Right lobe of liver (tissue), 6 donors: ENCODE data around the gene MSRB1. TPM values are rescaled to one million over a fixed set of nuclear protein-coding genes. Genes with fewer than 3 reads are reported as not detected.
"Not testable (repeated sequence)": the region's sequence is repeated elsewhere in the genome, so short reads cannot be mapped to it uniquely, and the experiment has no call there.

Source experiments
- ATAC-seq, 4 donors: fragments of 200-7000 bp; cut with Tn5 transposase; one replicate each; pipeline ENCODE4 v1.9.1; 2020; ENCODE audit warnings: mild to moderate bottlenecking in 4 of 4, moderate library complexity in 4 of 4
- DNase-seq, 3 donors: peaks; one replicate each; pipeline ENCODE4 v3.0.0-alpha.2; 2020
- H3K27ac ChIP-seq, 3 donors: fragments of 200-600 bp; one replicate each; pipeline ENCODE4 v1.8.0; 2022
- H3K27me3 ChIP-seq, 2 donors: fragments of 200-600 bp; one replicate each; pipeline ENCODE4 v1.8.0; 2022
- H3K36me3 ChIP-seq, 4 donors: fragments of 200-600 bp; sonication (generic) in 1 of 4; one replicate each; pipeline versions ENCODE4 v1.5.1 to v1.8.0; 2017 to 2022; ENCODE audit warnings: control low read depth in 1 of 4
- H3K4me1 ChIP-seq, 4 donors: fragments of 200-600 bp; sonication (generic) in 1 of 4; one replicate each; pipeline versions ENCODE4 v1.5.1 to v1.8.0; 2017 to 2022; ENCODE audit warnings: control low read depth in 1 of 4
- H3K4me3 ChIP-seq, 3 donors: fragments of 200-600 bp; one replicate each; pipeline ENCODE4 v1.8.0; 2022
- H3K9me3 ChIP-seq, 4 donors: fragments of 200-600 bp; sonication (generic) in 1 of 4; one replicate each; pipeline versions ENCODE4 v1.5.1 to v1.8.0; 2017 to 2022; ENCODE audit warnings: control low read depth in 1 of 4
- CTCF ChIP-seq, 4 donors: fragments of 200-600 bp in 3 of 4; fragments of 450-650 bp in 1 of 4; IDR thresholded peaks; one replicate each; pipeline versions ENCODE4 v1.5.1 to v1.8.0; 2016 to 2022; ENCODE audit warnings: antibody characterized with exemption in 4 of 4, mild to moderate bottlenecking in 2 of 4
- POLR2A ChIP-seq: fragments of 450-650 bp; IDR thresholded peaks from one replicate; pipeline ENCODE4 v1.6.1; 2017; ENCODE audit warnings: antibody characterized with exemption, mild to moderate bottlenecking
- WGBS: methylation state at CpG from one replicate; pipeline ENCODE4 v1.1.6; 2018; ENCODE audit warnings: low coverage, low lambda C conversion rate; ENCODE audit not compliant: insufficient coverage; ENCODE audit errors: missing lambda C conversion rate; 5-methylcytosine and 5-hydroxymethylcytosine counted together
- intact Hi-C, 2 donors: fragments of 100-400 bp; cut with DNase I; formaldehyde crosslinking; loops; one replicate each; pipeline versions ENCODE4 v1.11.2 to v1.14.1; 2022
- total RNA-seq, 6 experiments: library from RNA; depleted of rRNA in 2 of 6; stranded (reverse); fragments of >200 nt in 2 of 6; fragmentation: NEBNext Ultra II Directional in 3 of 6; extraction: Animal tissue kit (Norgen Biotek cat#: 25700) in 3 of 6; gene quantifications; one replicate each; pipeline versions ENCODE4 v1.1.0 to v1.2.4, GENCODE V29; 2016 to 2023
- donor health status: DM: no; HTN: yes; CAD: no.
- donor health status: DM: no; HTN: no; CAD: no.
- donor health status: DM: no; HTN: no; CAD: no.
- donor health status: DM: no; HTN: yes; CAD: no.
- donor health status: DM: no; HTN: yes; CAD: no.

MSRB1 gene
- total RNA-seq, 6 experiments from 2014 or later = 63.4 to 121 (median 98.5) TPM

GRCh38 chr16:1902547-1903219 is 40.3 kb downstream of the MSRB1 start:
- intact Hi-C loops = no loop called here
- Histone ChIP-seq H3K27ac (no peak overlapping the region), H3K4me3 (no peak overlapping the region), H3K36me3 (no peaks in the 10 kb centered on the region), H3K27me3 (no peaks in the 10 kb centered on the region), H3K9me3 (no peaks in the 10 kb centered on the region), H3K4me1 (no peaks in the 10 kb centered on the region)
- DNase-seq (no peak), ATAC-seq (no peak)
- 70% methylated on average over 5 of the region's 20 CpGs for WGBS
- TF ChIP-seq CTCF (IDR thresholded peaks at IDR 0.05) (no peak), POLR2A (no peak)

- Histone ChIP-seq H3K36me3 (no peaks in the 10 kb centered on the region), H3K9me3 (no peaks in the 10 kb centered on the region), H3K27me3 (no peaks in the 10 kb centered on the region), H3K4me1 (no peaks in the 10 kb centered on the region), H3K27ac (no peak overlapping the region), H3K4me3 (no peak overlapping the region)
- intact Hi-C loops = no loop called here
- DNase-seq (no peak), ATAC-seq (no peak)
- 22% methylated on average over 8 of the region's 9 CpGs for WGBS
- TF ChIP-seq CTCF (IDR thresholded peaks at IDR 0.05) = no peak
Measured at GRCh38 chr16:1900452-1900774, 42.6 kb downstream of the MSRB1 start.

- Histone ChIP-seq H3K9me3 (no peaks in the 10 kb centered on the region), H3K27me3 (no peaks in the 10 kb centered on the region), H3K36me3 (no peaks in the 10 kb centered on the region), H3K27ac (no peak overlapping the region), H3K4me3 (no peak overlapping the region), H3K4me1 (no peaks in the 10 kb centered on the region)
- ATAC-seq (peak; percentile 61 to 84 (median 77)), DNase-seq (no peak)
- intact Hi-C loops = no loop called here
- TF ChIP-seq POLR2A (no peak), CTCF (IDR thresholded peaks at IDR 0.05) (no peak)
- 59% methylated on average over 8 of the region's 16 CpGs for WGBS
Measured at GRCh38 chr16:1899641-1900451, 43.2 kb downstream of the MSRB1 start.

- ATAC-seq, DNase-seq, H3K36me3 ChIP-seq, intact Hi-C loops, H3K27me3 ChIP-seq, H3K4me1 ChIP-seq, H3K9me3 ChIP-seq, H3K4me3 ChIP-seq, H3K27ac ChIP-seq: not testable (repeated sequence)
- WGBS = no CpG with 5 or more reads among the region's 2 CpGs
Measured at GRCh38 chr16:1897692-1898091, 45.3 kb downstream of the MSRB1 start.

- H3K27ac ChIP-seq = no peak overlapping the region
- no peak for ATAC-seq
Measured at GRCh38 chr16:1895949-1896675, 46.9 kb downstream of the MSRB1 start.

More at GRCh38 chr16:1895949-1896675, 46.9 kb downstream of the MSRB1 start:
- intact Hi-C loops = no loop called here
- H3K27me3 ChIP-seq = no peaks in the 10 kb centered on the region
- DNase-seq = no peak
- no peak overlapping the region for H3K4me3 ChIP-seq
- no peaks in the 10 kb centered on the region for H3K36me3 ChIP-seq
- H3K4me1 ChIP-seq = no peaks in the 10 kb centered on the region
- WGBS = 60% methylated on average over 1 of the region's 27 CpGs
- no peaks in the 10 kb centered on the region for H3K9me3 ChIP-seq
- no peak for TF ChIP-seq POLR2A
- no peak for TF ChIP-seq CTCF (IDR thresholded peaks at IDR 0.05)
